HS-5 (cell line): ENCODE measurements around the gene PHF2.

Experiments
- DNase-seq: peaks from one replicate; pipeline ENCODE4 v3.0.0-alpha.2; 2012; ENCODE audit warnings: low read depth

PHF2 gene

DNA sequence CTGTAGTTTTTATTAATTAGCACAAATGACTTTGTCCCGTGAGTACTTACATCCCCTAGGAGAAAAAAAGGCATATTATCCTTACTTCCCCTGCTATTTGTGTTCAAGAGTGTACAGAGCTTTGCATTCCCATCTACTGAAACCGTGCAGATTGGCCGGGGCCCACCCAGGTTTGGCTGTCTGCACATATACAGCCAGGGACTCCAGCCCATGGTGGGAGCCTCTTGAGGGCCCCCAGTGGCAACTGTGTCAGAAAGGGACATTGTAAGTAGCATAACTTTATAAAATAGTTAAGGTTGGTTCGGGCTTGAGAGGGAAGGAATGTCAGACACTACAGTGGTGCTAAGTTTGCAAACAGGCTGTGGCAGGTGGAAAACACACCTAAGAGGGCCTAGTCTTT is 24.7 kb downstream of the PHF2 start:
- no peak for DNase-seq

DNA sequence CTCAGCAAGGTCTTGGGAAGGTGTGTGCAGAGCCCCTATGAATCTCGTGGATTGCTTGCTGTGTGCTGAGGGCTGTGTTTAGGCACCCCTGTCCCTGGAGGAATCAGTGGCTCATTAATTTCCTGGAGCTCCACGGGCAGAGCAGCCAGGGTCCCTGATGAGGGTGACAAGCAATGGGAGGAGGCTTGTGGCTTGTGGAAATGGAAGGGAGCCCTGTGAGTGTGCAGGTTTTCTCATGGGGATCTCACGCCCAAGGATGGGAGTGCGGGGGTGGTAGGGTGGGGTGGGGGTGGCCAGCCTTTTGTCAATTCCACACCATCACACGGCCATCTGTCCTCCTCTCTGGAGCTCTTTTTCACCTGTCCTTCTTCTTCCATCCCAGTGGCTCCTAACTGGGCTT is 25.3 kb downstream of the PHF2 start:
- no peak for DNase-seq

DNA sequence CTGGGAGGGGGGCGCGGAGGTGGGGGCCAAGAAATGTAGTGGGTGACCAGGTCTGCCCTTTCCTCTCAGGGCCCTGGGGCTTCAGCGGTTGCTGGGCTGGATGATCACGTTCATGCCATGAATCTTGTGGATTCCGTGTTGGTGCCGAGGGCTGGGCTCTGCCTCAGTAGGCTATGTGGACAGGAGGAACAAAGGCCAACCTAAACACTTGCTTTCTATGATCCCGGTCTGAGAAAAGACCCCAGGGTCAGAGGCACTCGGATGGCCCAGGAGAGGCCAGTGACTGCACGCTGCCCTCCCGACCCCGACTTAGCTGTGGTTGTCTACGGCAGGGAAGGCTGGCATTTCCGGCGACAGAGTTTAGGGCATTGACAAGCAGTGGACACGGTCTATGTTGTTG is 26.6 kb downstream of the PHF2 start:
- DNase-seq = no peak

DNA sequence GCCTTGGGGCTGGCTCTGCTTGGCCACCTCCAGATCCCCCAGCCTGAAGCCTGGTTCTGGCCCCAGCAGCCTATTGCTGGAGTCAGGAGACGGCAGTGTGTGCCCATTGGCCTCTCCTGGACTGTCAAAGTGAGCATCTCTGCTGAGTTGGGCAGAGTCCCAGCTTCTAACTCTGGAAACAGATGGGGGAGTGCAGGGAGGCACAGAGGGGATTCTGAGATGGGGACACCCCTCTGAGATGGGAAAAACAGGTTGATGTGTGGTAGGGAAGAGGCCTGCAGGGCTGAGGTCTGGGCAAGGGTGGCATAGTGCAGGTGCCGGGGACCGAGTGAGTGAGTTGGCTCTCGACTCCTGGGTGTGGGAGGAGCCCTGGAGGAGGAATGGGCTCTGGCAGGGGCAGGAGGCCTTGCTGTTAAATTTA is 27.5 kb downstream of the PHF2 start:
- no peak for DNase-seq

DNA sequence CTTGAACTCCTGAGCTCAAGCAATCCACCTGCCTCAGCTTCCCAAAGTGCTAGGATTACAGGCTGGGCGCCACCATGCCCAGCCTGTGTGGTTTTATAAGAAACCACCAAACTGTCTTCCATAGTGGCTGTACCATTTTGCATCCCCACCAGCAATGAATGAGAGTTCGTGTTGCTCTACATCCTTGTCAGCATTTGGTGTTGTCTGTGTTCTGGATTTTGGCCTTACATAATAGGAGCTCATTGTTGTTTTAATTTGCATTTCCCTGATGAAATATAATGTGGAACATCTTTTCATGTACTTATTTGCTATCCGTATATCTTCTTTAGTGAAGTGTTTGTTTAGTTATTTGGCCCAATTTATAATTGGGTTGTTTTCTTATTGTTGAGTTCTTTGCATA is 29.8 kb downstream of the PHF2 start:
- no peak for DNase-seq

DNA sequence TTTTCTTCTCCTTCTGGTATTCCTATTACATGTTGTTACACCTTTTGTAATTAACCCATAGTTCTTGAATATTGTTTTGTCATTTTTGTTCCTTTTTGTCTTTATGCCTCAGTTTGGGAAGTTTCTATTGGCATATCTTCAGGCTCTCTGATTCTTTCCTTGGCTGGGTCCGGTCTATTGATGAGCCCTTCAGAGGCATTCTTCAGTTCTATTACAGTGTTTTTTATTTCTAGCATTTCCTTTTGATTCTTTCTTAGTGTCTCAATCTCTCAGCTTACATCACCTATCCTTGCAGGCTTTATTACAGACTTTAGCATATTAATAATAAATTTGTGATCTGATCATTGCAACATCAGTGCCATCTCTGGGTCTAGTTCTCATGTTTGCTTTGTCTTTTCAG is 33.8 kb downstream of the PHF2 start:
- DNase-seq = no peak

DNA sequence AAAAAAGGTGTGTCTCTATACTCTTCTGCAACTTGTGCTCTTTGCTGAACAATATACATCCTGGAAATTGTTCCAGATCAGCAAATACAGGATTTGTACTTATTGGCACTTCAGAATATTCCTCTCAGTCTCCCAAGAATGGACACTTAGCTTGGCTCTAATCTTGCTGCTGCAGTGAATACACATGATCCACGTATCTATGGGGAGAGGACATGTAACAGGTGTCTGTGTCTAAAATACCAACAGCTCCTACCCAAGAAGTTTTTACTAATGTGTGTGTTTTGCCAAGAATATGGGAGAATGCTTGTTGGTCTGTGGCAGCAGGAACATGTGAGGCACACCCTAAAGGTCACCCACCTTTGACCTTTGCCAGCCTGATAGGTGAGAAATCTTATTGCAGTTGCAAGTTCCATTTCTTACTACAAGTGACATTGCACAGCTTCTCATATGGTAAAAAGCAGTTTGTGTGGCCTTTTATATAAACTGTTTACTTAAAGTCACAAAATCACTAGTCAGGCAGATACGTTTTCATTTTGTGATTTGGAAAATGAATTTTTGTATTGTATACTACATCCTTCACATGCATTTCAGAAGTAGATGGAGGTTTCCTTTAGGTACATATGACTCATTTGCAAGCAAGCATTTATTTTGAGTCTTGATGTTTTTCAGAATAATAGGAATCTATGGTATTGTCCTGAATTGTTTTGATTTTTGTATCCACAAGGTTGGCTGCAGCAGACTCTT is 35.8 kb downstream of the PHF2 start:
- DNase-seq = no peak

DNA sequence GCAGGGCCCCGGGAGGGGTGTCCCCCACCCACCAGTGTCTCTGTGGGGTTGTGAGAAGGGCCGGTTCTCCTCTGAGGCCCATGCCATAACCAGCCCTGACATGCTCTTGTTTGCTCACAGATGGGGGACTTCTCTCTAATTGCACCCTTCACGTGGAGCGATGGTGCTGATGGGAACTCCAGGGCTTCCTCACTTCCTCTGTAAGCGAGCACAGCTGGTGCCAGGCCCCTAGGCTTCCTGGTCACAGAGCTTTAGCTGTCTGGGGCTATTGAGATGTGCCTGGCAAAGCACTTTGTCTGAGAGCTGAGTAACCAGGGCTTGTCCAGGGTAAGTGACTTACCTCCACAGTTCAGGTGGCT is 36.4 kb downstream of the PHF2 start:
- DNase-seq = no peak

DNA sequence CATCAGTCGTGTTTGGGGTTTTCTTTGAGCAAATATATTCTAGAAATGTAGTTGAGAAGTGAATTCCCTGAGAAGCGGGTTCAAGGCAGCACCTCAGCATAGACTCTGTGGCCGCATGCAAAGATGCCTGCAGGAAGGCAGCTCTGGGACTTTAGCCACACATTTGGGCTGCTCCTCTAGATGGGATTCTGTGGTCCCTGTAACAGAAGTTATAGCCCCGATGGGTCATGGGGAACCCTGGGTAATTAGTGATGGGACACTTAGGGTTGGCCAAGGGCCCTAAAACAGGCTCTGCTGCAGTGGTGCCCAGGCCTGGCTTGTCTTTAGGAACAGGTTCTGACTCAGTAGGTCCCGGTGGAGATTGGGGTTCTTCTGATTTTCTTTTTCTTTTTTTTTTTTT is 36.8 kb downstream of the PHF2 start:
- no peak for DNase-seq

DNA sequence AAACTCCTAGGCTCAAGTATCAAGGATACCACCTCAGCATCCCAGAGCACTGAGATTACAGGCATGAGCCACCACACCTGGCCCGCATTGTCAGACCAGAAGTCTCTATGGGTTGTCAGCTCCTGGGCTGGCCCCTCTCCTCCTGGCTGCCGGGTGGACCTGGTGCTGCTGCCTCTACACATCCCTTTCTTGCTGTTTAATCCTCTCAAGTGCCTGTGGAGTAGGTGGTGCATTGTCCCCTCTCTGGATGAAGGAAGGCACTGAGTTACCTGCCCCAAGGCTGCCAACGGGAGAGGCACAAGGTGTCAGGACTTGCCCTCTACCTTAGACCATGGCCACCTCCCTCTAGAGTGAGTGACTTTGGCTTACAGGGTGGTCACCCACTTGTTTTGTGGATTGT is 37.4 kb downstream of the PHF2 start:
- DNase-seq = no peak

DNA sequence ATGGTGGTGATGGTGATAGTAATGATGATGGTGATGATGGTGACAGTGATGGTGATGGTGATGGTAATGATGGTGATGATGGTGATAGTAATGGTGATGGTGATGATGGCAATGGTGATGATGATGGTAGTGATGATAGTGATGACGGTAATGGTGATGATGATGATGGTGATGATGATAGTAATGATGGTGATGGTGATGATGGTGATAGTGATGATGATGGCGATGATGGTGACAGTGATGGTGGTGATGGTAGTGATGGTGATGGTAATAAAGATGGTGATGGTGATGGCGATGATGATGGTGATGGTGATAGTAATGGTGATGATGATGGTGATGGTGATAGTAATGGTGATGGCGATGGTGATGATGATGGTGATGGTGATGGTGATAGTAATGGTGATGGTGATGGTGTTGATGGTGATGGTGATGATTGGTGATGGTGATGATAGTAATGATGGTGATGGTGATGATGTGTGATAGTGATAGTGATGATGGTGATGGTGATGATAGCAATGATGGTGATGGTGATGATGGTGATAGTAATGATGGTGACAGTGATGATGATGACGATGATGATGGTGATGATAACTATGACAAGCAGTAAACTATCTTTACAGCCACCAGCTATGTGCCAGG is 38.6 kb downstream of the PHF2 start:
- no peak for DNase-seq

DNA sequence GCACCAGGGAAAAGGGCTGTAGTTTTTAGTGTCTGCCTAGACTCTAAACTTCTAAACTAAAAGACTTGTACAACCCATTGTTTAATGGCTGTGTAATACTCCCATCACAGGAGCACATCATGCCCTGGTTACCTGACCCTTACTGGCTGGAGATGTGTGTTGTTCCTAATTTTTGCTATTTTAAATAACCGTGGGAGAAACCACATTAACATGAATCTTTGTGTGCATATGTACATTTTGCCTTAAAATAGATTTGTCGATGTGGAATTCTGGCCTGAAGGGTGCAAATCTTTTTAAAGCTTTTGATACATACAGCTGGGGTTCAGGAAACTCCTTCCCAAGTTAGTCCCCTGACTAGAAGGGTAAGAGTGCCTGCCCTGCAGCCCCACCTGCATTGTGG is 39.7 kb downstream of the PHF2 start:
- DNase-seq = no peak

DNA sequence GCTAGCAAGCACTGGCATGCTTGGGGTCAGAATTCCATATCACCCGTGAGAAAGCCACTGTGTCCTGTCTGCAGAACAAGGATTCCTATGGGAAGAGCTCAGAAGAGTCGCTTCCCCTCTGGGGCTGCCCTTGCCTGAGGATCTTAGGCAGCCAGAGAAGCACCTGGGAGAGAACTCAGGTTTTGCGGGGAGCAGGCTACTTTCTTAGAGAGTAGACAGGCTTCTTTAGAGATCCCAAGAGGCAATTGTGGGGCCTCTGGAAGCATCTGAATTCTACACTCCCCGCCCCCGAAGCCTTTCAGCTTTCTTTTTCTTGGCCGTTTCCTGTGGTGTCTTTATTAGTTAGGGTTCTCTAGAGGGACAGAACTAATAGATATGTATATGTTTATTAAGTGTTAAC is 40.9 kb downstream of the PHF2 start:
- DNase-seq = no peak

DNA sequence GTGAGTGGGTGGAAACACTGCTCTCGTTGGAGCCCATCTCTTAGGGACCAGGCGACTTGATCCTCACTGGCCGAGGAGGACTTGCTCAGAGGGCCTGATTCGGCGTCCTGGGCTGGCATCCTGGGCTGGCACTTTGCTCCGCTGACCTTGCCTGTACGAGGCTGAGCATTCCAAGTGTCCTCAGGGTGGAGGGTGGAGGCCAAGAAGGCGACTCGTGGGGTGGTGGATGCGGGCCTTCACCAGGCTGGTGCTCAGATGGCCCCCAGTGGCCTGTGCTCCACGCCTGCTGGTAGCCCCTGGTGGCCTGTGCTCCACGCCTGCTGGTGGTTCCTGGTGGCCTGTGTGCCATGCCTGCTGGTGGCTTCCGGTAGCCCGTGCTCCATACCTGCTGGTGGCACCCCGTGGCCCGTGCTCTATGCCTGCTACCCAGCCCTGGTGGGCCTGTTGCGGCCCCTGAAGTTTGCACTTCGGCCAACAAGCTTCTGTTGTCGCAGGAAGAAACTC is 42.9 kb downstream of the PHF2 start:
- no peak for DNase-seq

DNA sequence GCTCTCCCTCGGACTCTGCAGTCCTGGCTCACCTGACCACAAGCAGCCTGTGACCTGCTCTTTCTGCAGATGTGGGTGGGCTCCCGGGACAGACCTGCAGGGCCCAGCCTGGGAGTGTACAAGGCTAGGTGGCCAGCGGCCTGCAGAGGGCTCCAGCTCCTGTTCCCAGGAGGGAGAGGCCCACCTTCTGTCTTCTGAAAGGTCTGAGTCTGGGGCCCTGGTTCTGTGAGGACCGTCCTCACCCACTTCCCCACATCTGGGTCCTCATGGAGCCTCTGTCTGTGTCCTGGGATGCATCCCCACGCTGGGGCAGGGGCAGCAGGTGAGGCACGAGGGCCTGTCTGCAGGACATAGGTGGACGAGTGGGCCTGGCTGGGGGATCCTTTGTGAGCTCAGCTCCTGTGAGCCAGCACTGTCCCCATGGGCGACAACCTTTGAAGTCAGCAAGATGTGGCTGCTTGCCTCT is 43.7 kb downstream of the PHF2 start:
- no peak for DNase-seq

DNA sequence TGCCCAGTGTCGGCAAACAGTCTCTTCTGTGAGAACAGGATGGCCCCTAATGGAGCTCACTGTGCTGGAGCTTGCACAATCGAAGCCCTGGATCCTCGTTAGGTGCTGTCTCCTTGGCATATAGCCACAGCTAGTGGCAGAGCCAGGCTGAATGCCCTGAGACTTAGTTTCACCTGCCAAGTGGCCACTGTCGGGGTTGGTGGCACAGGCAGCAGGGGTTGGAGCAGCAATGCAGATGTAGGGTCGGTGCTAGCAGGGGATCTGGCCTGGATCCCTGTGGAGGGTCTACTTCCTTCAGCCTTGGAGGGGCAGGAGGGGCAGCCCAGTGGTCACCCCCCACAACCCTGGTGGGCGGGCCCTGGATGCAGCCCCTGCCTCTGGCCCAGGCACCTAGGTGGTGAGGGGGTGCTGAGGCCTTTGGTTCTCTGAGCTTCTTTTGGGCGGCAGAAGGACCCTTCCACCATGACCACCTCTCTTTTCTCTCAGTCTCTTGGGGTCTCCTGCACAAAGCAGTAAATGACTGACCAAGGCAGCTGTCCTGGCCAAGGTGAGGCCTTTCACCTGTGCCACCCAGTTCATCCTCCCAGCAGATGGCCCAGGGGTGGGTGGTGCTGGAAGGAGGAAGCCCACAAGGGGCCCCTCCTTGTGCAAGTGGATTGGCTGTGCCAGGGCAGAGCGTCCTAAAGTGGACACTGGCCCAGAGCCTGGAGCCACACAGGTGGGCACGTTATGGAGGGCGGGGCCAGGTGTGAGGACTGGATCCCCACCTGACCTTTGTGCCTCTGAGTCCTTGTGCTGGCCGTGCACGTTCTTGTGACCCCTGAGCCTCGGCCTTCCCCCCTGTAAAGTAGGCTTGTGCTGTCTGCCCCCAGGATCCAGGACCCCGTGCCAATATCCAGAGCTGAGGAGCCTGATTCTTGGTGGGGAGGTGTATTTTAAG is 44.8 kb downstream of the PHF2 start:
- DNase-seq = no peak

DNA sequence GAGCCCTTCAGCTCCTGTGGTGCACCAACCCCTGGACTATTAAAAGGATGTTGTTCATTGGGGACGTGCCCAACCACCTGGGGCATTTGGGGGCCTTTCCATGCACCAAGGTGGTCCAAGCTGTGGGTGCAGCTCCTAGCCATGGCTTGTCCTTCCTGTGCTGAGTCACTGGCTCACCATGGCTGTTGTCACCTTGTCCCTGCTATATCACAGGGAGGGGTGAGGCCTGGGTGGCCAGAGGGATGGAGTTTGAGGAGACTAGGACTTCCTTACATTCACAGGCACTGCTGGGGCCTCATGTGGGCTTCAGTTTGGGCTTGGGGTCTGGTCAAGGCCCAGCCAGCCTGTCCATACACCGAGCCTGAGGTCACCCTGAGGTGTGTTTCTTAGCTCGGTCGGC is 45.5 kb downstream of the PHF2 start:
- no peak for DNase-seq

DNA sequence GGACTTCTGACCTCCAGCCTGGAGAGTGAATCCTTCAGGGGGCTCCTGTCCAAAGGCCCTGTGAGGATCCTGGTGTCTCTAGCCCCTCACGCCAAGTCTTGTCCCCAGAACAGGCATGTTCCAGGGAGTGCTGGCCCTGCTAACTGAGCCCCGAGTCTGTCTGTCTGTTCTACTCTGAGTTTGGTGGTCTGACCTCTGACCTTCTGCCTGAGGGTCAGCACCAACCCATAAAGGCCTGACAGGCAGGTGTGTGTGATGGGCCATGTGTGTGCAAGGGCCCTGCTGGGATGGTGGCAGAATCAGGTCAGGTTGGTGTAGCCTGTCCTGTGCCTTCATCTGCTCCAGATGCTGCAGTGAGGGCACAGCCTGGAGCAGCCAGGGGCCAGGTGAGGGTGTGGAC is 46.3 kb downstream of the PHF2 start:
- DNase-seq = no peak

DNA sequence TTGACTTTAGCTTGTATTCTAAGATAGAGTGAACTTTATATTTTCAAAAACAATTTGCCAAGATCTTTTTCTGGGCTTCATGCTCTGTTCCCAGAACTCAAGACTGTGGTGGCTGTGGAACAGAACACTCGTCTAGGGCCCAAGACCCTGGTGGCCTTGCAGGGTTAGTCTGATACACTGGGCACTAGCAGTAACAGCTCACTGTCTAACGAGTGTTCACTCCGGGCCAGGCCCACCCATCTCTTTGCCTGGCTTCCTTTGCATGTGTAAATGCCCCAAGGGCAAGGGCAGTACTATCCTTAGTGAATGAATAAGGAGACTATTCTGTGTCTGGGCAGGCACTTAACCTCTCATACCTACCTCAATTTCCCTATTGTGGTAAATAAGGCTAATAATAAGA is 47.4 kb downstream of the PHF2 start:
- no peak for DNase-seq

DNA sequence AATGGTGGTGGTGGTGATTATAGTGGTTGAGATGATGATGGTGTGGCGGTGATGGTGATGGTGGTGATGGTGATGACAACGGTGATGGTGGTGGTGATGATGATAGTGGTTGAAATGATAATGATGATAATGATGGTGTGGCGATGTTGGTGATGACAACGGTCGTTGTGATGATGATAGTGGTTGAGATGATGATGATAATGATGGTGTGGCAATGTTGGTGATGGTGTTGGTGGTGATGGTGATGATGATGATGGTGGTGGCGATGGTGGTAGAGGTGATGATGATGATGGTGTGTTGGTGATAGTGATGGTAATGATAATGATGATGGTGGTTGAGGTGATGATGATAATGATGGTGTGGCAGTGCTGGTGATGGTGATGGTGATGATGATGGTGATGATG is 48.0 kb downstream of the PHF2 start:
- no peak for DNase-seq

DNA sequence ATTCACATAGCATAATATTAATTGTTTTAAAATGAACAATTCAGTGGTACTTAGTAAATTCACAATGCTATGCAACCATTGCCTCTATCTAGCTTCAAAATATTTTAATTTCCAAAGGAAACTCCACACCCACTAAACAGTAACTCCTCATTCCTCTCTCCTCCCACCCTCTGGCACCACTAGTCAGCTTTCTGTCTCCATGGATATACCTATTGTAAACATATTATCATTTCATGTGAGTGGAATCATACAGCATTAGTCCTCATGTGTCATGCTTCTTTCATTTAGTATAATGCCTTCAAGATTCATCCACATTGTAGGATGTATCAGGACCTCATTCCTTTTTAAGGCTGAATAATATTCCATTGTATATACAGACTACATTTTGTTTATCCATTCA is 48.6 kb downstream of the PHF2 start:
- DNase-seq = no peak

DNA sequence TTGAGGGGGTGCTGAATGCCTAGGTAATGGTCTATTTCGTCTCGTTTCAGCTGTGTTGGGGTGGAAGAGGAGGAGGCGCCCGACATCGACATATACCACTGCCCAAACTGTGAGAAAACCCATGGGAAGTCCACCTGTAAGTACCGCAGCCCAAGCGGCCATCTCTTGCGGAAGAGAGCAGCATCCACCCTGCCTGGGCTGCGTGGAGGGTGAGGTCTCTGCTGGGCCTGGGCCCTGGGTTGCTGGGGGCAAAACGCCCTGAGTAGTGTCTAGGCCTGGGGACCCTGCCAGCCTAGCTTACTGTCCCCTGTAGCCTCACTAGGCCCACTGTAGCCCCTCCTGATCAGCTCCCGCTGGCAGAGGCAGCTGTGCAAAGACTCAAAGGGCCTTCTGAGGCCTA is 53.5 kb downstream of the PHF2 start:
- DNase-seq = no peak
